OCI-LY1 (cell line): Measurements from ENCODE around the gene PCYT1A.

Source experiments
- H2AFZ ChIP-seq: fragments of 200-600 bp; sonication (generic), shearing (Covaris generic); 2 replicates; pipeline ENCODE4 v1.6.0; 2014; ENCODE audit warnings: antibody characterized with exemption, mild to moderate bottlenecking, low read length
- H3F3A ChIP-seq: fragments of 200-600 bp; sonication (generic), shearing (Covaris generic); 2 replicates; pipeline ENCODE4 v1.6.0; 2014; ENCODE audit warnings: mild to moderate bottlenecking, antibody characterized with exemption, low read length, moderate library complexity; ENCODE audit not compliant: insufficient read depth
- H3K27ac ChIP-seq: fragments of 200-600 bp; sonication (generic); 2 replicates; pipeline ENCODE4 v1.5.1; 2014; ENCODE audit warnings: low read length, mixed run types, mild to moderate bottlenecking, low read depth; ENCODE audit not compliant: poor library complexity, severe bottlenecking
- H3K27me3 ChIP-seq: fragments of 200-600 bp; sonication (generic); 2 replicates; pipeline ENCODE4 v1.6.0; 2014; ENCODE audit warnings: antibody characterized with exemption, mild to moderate bottlenecking, low read length, moderate library complexity; ENCODE audit not compliant: insufficient read depth
- H3K36me3 ChIP-seq: fragments of 200-600 bp; sonication (generic); 2 replicates; pipeline ENCODE4 v1.6.1; 2014; ENCODE audit warnings: mild to moderate bottlenecking, antibody characterized with exemption, low read length, moderate library complexity, mixed read lengths; ENCODE audit not compliant: insufficient read depth
- H3K4me1 ChIP-seq: fragments of 200-600 bp; sonication (generic); 2 replicates; pipeline ENCODE4 v1.5.1; 2014; ENCODE audit warnings: mild to moderate bottlenecking, low read length, moderate library complexity; ENCODE audit not compliant: insufficient read depth, severe bottlenecking
- H3K4me2 ChIP-seq: fragments of 200-600 bp; sonication (generic), shearing (Covaris generic); 2 replicates; pipeline ENCODE4 v1.6.1; 2014; ENCODE audit warnings: low read length
- H3K4me3 ChIP-seq: fragments of 200-600 bp; sonication (generic); 2 replicates; pipeline ENCODE4 v1.5.1; 2014; ENCODE audit warnings: low read length, low read depth, mild to moderate bottlenecking, mixed read lengths; ENCODE audit not compliant: poor library complexity, severe bottlenecking
- H3K79me2 ChIP-seq: fragments of 200-600 bp; shearing (Covaris generic); 2 replicates; pipeline ENCODE4 v1.6.1; 2016; ENCODE audit warnings: mixed run types, low read length, mixed read lengths; ENCODE audit not compliant: insufficient read depth
- H3K9ac ChIP-seq: fragments of 200-600 bp; sonication (generic), shearing (Covaris generic); 2 replicates; pipeline ENCODE4 v1.6.1; 2014; ENCODE audit warnings: mild to moderate bottlenecking, low read length, mixed read lengths
- H3K9me2 ChIP-seq: fragments of 200-600 bp; sonication (generic), shearing (Covaris generic); 2 replicates; pipeline ENCODE4 v1.6.1; 2014; ENCODE audit warnings: low read depth, mild to moderate bottlenecking, low read length, mixed read lengths
- H3K9me3 ChIP-seq: fragments of 200-600 bp; shearing (Covaris generic); 2 replicates; pipeline ENCODE4 v1.6.1; 2014; ENCODE audit warnings: low read length, mixed read lengths
- H4K20me1 ChIP-seq: fragments of 200-600 bp; sonication (generic), shearing (Covaris generic); 2 replicates; pipeline ENCODE4 v1.6.0; 2016; ENCODE audit warnings: mild to moderate bottlenecking, low read length; ENCODE audit not compliant: insufficient read depth
- EZH2 ChIP-seq: fragments of 200-600 bp; sonication (generic), shearing (Covaris generic); IDR thresholded peaks from 2 replicates; pipeline ENCODE4 v1.8.0; 2017; ENCODE audit warnings: borderline replicate concordance, mixed run types, mild to moderate bottlenecking, antibody characterized with exemption, low read length, moderate library complexity, mixed read lengths
- TF ChIP-seq, protein P1 (sequence below): fragments of 200-600 bp; sonication (generic), shearing (Covaris generic); IDR thresholded peaks from 2 replicates; pipeline ENCODE4 v1.5.1; 2017; ENCODE audit warnings: mild to moderate bottlenecking, antibody characterized with exemption, low read length, moderate library complexity, mixed read lengths

PCYT1A gene

DNA sequence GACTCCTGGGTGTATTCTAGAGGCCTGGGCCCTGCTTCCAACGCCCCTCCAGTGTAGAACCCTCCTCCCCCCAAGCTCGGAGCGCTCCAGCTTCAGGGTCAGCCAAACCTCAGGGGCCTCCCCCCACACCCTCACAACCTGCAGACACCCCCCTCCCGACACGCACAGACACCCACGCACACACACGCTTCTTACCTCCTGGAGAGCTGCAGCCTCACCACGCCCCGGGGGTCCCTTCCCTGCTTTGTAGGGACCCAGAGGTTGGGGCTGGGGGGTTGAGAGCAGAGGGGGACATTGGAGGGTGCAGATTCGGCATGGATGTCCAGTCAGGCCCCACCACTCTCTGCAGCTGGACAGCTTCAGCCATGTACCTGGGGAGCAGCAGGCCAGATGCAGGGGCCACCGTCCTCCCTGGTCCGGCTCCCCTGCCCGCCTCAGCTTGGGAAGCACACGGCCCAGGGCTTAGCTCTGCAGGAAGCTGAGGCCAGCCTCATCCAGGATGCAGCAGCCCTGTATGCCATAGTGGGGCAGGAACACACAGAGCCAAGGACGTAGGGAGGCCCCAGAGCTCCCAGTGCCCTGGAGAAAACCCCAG is 89.3 kb downstream of the PCYT1A start:
- Histone ChIP-seq H3K4me1 (peaks cover 7% of the 10 kb centered on the region), H3K27ac (no peak overlapping the region), H3K4me3 (no peak overlapping the region), H3K36me3 (no peaks in the 10 kb centered on the region), H3K9me3 (no peaks in the 10 kb centered on the region), H3K9ac (no peak overlapping the region), H3F3A (no peaks in the 10 kb centered on the region), H3K9me2 (no peaks in the 10 kb centered on the region), H2AFZ (no peak overlapping the region), H3K27me3 (peaks cover 11% of the 10 kb centered on the region), H3K4me2 (no peak overlapping the region), H3K79me2 (no peaks in the 10 kb centered on the region), H4K20me1 (no peaks in the 10 kb centered on the region)
- TF ChIP-seq EZH2 = no peak
- TF ChIP-seq, protein P1, sequence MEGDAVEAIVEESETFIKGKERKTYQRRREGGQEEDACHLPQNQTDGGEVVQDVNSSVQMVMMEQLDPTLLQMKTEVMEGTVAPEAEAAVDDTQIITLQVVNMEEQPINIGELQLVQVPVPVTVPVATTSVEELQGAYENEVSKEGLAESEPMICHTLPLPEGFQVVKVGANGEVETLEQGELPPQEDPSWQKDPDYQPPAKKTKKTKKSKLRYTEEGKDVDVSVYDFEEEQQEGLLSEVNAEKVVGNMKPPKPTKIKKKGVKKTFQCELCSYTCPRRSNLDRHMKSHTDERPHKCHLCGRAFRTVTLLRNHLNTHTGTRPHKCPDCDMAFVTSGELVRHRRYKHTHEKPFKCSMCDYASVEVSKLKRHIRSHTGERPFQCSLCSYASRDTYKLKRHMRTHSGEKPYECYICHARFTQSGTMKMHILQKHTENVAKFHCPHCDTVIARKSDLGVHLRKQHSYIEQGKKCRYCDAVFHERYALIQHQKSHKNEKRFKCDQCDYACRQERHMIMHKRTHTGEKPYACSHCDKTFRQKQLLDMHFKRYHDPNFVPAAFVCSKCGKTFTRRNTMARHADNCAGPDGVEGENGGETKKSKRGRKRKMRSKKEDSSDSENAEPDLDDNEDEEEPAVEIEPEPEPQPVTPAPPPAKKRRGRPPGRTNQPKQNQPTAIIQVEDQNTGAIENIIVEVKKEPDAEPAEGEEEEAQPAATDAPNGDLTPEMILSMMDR = no peak

DNA sequence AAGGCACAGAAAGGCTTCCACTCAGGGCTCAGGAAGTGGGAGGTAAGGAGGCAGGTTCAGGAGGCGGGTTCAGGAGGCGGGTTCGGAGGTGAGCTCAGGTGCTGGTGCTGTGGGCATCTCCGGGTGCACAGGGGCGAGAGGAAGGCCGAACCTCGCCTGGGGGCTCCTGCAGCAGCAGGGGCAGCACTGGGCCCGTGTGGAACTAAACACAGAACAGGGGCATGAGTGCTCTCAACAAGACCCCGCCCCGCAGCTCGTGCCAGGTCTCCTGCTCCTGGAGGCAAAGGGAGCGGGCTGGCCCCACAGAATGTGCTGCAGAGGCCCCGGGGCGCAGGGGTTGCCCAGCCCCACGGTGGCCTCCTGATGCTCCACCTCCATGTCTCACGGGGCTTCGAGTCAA is 90.0 kb downstream of the PCYT1A start:
- Histone ChIP-seq H3F3A (no peaks in the 10 kb centered on the region), H3K9me2 (no peaks in the 10 kb centered on the region), H3K9ac (no peak overlapping the region), H3K27me3 (peaks cover 11% of the 10 kb centered on the region), H3K4me2 (no peak overlapping the region), H4K20me1 (no peaks in the 10 kb centered on the region), H3K9me3 (no peaks in the 10 kb centered on the region), H3K36me3 (no peaks in the 10 kb centered on the region), H3K79me2 (no peaks in the 10 kb centered on the region), H3K4me1 (peaks cover 3% of the 10 kb centered on the region), H3K4me3 (no peak overlapping the region), H3K27ac (no peak overlapping the region), H2AFZ (no peak overlapping the region)
- TF ChIP-seq EZH2 = no peak
- TF ChIP-seq, protein P1 = no peak

DNA sequence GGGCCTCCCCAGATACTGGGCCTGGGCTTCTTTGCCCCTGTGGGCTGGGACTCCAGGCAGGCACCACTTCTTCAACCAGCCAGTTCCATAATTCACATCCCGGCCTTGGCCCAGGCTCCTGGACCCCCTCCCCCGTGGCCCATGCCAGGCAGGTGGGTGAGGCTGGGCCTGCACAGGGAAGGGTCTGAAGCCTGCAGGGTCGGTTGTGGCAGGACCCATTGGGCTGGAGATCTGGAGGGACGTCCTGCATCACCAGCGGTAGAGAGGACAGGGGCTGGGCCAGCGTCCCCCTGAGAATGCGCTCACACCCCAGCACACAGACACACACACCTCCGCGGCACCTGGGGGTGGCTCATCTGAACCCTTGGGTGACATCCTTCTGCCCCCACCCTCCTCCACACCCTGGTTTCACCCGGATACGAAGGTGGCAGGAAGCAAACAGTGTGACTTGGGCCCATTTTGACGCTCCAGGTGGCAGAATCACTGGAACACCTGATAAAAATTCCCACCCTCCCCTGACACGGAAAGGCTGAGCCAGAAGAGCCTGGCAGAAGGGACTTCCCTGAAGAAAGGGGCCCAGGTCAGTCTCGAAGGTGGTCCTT is 91.8 kb downstream of the PCYT1A start:
- H3K27me3 ChIP-seq = 0 out of 2 replicates have a peak, but pooled peaks cover 7% of the 10 kb centered on the region
- H3K9me2 ChIP-seq = no peaks in the 10 kb centered on the region
- H3K4me2 ChIP-seq = no peak overlapping the region
- no peaks in the 10 kb centered on the region for H4K20me1 ChIP-seq
- peaks cover 8% of the 10 kb centered on the region for H3K4me1 ChIP-seq
- H3K36me3 ChIP-seq = no peaks in the 10 kb centered on the region
- no peak overlapping the region for H3K9ac ChIP-seq
- H3F3A ChIP-seq = no peaks in the 10 kb centered on the region
- H3K79me2 ChIP-seq = no peaks in the 10 kb centered on the region
- no peak overlapping the region for H3K4me3 ChIP-seq
- no peak for TF ChIP-seq EZH2
- TF ChIP-seq, protein P1 = no peak
- H3K9me3 ChIP-seq = no peaks in the 10 kb centered on the region
- H3K27ac ChIP-seq = no peak overlapping the region
- no peak overlapping the region for H2AFZ ChIP-seq
